DMS79 treated with DMSO at 0.1 percent for 48 hours (cell line): ENCODE data around the gene RNPS1.

Source experiments
- DNase-seq: peaks from one replicate; lab custom pipeline; 2025; lab: John Stamatoyannopoulos, UW

The RNPS1 gene

DNA sequence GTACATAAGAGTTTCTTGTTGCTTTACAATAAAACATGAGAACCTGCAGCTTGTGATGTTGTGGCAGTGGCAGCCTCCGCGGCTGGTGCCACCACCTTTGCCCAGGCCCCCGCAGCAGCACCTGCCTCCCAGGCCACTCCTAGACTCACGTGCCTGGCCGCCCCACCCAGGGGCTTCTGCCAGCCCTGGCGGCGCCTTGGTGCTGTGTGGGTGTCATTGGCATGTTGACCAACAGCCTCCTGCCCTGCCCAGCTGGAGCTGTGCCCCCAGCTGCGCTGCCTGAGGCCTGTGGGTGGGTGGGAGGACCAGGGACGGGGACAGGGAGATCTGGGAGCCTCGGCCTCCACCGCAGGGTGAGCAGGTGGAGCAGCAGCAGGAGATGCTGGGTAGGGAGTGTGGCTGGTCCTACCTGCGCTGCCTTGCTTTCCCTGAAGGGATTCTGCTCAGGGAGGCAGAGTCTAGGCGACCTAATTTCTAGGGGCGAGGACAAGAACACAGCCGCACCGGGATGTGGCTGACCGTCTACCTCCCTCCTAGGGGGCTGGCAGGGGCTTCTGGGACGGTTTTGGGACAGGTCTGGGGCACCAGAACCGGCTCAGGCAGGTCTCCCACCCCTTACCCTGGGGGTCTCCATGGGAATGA lies 32.1 kb downstream of the RNPS1 start:
- DNase-seq, result no peak

DNA sequence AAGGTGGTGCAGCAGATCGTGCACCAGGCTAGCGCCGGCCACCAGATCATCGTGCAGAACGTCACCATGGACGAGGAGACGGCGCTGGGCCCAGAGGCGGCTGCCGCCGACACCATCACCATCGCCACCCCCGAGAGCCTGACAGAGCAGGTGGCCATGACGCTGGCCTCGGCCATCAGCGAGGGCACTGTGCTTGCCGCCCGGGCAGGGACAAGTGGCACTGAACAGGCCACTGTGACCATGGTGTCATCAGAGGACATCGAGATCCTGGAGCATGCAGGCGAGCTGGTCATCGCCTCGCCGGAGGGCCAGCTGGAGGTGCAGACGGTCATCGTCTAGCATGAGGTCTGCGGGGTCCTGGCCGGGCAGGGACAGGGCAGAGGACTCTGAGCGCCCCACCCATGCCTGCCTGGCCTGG lies 32.7 kb downstream of the RNPS1 start:
- DNase-seq, result no peak

DNA sequence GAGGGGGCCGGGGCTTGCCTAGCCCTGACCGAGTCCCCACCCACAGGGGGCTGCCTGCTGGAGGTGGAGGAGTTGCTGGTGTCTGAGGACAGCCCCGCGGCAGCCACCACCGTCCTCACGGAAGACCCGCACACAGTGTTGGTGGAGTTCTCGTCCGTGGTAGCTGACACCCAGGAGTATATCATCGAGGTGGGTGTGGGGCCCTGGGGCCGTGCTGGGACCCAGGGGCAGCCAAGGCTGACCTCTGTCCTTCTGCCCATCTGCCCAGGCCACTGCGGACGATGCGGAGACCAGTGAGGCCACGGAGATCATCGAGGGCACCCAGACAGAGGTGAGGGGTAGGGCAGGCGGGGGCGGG lies 33.1 kb downstream of the RNPS1 start:
- DNase-seq, result no peak

GRCh38 chr16:2233872-2234812 lies 33.8 kb downstream of the RNPS1 start:
- peak; percentile 74 for DNase-seq

DNA sequence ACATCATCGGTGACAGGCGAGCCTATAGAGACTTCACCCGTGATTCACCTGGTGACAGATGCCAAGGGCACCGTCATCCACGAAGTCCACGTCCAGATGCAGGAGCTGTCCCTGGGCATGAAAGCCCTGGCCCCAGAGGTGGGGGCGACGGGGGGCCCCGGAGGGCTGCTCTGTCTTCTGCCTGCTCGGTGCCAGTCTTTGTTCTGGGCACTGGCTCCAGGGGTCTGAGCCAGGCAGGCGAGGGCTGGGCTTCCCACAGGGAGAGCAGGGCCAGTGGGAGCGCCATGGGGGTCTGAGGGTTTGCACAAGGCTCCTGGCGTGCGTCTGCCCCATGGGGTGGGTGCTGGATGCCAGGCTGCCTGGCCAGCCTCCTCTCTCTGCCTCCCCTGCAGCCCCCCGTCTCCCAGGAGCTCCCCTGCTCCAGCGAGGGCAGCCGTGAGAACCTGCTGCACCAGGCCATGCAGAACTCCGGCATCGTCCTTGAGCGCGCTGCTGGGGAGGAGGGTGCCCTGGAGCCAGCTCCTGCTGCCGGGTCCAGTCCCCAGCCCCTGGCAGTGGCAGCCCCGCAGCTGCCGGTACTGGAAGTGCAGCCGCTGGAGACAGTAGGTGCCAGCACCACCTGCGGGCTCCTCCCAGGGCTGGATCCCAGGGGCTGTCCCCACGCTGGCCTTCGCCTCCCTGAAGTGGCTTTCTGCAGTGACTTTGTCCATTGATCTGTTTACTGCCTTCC lies 34.7 kb downstream of the RNPS1 start:
- no peak for DNase-seq

DNA sequence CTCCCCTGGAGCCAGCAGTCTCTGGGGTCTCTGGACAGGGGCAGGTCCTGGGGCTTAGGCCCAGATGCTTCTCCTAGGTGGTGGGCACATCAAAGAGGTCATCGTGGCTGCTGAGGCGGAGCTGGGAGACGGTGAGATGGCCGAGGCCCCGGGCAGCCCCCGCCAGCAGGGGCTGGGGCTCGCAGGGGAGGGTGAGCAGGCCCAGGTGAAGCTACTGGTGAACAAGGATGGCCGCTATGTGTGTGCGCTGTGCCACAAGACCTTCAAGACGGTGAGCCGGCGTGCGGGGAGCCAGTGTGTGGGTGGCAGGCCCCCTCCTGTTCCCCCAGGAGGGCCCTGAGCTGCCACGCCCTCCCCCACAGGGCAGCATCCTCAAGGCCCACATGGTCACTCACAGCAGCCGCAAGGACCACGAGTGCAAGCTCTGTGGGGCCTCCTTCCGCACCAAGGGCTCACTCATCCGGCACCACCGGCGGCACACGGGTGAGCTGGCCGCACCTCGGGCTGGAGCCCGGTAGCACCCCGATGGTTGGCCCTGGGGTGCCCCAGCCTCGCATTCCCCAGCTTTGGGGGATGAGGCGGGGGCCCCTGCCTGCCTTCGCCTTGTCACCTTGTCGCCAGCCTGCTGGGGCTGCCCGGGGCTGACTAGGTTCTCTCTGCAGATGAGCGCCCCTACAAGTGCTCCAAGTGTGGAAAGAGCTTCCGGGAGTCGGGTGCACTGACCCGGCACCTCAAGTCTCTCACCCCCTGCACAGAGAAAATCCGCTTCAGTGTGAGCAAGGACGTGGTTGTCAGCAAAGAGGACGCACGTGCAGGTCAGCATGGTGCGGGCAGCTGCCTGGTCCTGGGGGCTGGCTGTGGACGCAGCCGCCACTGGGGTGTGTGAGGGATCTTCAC lies 35.6 kb downstream of the RNPS1 start:
- no peak for DNase-seq

DNA sequence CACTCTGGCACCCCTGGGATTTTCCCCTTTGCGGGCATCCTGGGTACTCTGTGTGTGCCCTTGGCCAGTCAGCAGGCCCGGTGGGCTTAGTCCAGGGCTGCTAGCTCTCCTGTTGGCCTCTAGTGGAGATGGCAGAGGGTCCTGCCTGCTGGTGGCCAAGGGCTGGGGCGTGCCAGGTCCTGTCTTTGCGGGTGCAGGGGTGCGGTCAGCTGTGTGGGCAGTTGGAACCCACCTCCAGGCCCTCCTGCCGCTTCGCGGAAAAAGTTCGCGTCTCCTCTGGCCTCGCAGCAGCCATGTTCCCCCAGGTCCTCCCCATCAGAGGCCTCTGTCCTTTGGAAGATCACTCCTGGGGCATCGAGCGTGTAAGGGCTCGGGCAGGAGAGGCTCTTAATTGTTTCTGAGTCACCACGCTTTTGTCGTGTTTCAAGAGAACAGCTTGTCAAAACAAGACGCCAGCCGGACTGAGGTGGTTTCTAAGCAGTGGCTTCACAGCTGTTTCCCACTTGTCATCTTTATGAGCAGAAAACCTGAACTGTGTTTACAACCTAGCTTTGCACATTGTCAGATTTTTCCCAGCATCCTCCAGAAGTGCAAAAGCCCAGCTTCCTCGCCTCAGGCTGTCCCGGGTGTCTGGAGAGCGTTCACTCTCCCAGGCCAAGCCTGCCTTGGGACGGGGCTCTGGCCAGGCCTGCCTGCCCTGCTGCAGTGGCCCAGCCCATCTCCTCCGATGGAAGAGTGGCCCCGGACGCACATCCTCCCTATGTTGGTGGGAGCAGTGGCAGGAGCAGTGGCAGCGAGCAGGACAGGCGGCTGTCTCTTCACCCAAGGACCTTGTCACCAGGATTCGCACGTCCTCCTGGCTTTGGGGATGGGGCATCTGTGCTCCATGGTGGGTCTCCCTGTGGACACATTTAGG lies 36.7 kb downstream of the RNPS1 start:
- peak; percentile 84 for DNase-seq

GRCh38 chr16:2230376-2230775 lies 37.5 kb downstream of the RNPS1 start:
- no peak for DNase-seq

DNA sequence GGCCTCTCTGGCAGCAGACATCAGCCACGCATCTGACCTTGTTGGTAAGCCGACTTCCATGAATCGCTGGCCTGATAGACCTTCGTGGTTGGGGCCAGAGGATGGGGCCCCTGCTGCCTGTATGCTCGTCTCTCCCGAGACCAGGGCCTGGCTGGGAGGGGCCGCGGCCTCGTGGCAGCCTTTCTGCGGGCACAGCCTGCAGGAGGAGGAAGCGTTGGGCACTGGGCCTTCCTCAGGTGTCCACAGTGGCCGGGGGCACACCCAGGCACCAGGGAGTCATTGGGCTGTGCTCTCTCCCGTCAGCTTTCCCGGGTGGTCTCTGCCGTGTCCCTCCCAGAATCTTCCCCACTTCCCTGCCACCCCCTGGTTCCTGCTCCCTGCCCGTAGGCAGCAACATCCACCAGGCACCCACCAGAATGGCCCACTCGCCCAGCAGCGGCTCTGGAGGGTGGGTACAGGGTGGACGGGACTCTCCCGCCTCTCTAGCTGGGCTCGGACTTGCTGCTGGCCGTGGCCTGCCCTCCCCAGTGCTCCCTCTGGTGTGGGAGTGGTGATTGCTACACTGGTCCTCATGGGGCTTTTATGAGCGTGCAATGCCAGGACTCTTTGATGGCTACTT lies 38.2 kb downstream of the RNPS1 start:
- DNase-seq, result no peak

DNA sequence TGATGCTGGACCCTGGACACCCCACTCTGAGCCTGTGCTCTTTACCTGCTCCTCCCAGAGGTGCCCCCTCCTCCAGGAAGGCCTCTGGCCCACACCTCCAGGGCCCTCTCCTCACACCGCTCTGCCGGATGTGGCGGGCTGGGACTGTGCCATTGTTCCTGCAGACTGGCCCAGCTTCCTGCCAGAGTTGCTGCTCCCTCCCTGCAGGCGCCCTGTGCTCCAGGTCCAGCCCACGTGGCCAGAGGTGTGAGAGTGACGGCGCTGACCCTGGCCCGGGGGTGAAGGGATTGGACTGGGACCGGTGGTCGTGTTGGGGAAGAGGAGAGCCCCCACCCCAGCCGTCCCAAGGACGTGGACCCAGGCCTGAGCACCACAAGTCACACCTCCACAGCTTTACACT lies 38.8 kb downstream of the RNPS1 start:
- DNase-seq, result no peak

DNA sequence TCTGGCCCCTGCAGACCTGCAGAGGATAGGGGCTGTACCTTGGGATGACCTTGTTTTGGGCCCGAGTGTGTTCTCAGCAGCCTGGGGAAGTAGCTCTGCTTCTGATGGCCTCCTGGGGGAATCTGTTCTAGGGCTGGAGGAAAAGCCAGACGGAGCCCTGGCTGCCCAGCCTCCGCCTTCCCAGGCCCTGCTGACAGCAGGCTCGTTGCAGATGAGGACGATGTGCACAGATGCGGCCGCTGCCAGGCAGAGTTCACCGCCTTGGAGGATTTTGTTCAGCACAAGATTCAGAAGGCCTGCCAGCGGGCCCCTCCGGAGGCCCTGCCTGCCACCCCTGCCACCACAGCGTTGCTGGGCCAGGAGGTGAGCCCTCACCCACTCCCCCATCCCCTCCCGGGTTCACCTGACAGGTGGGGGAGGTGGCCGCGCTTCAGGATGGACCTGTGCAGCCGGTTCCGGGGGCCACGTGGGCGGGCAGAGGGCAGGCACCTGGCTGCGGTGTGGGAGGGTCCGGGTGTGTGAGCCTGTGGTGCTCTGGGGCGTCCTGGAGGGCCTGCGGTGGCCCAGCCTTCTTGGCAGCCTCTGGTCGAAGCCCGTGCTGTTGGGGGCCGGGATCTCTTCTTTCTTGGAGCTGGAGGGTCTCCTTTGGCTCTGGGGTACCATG lies 39.6 kb downstream of the RNPS1 start:
- no peak for DNase-seq

DNA sequence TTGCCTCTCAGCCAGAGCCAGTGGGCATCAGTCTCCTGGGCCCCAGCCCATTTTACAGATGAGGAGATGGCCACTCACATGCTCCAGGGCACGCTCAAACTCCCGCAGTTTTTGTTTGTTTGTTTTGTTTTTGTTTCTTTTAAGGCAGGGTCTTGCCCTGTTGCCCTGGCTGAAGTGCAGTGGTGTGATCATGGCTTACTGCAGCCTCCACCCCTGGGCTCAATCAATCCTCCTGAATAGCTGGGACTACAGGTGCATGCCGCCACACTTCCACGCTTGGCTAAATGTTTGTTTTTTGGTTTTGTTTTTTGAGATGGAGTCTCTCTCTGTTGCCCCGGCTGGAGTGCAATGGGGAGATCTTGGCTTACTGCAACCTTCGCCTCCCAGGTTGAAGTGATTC lies 41.0 kb downstream of the RNPS1 start:
- no peak for DNase-seq

GRCh38 chr16:2226245-2226793 lies 41.6 kb downstream of the RNPS1 start:
- DNase-seq, result no peak

GRCh38 chr16:2223942-2224486 lies 43.9 kb downstream of the RNPS1 start:
- peak; percentile 14 for DNase-seq

GRCh38 chr16:2223221-2223941 lies 44.5 kb downstream of the RNPS1 start, which contains the start of gene E4F1:
TSS of gene E4F1 (plus strand) at chr16:2223591. CDS start at chr16:2223614, 23 bp downstream.
- peak; percentile 97 for DNase-seq

DNA sequence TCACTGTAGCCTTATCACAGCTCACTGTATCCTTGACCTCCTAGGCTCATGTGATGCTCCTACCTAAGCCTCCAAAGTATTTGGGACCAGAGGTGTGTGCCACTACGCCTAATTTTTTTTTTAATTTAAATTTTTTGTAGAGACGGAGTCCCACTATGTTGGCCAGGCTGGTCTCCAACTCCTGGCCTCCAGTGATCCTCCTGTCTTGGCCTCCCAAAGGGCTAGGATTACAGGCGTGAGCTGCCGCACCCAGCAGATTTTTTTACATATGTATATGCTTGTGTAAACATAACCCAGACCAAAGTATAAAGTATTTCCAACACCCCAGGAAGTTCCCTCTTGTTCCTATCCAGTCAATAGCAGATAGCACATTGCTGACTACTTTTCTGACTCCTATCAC lies 51.6 kb downstream of the RNPS1 start:
- no peak for DNase-seq

DNA sequence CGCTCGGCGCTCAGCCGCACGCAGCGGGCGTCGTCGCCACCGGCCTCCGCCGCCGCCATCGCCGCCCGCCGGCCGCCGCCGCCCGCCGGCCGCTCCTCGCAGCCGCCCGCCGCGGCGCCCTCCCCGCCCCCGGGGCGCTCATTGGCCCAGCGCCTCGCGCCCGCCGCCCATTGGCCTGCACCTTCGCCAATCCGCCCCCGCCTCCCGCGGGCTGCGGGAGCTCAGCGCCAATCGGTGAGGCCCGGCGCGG lies 53.3 kb downstream of the RNPS1 start, which contains the start of gene PGP:
Gene PGP (minus strand): TSS at position 122 of the 250 bp plus-strand sequence. CDS start 63 bp downstream, at position 59.
- no peak for DNase-seq
